Uterus (tissue), 2 donors: ENCODE measurements around the gene CD86.

ENCODE experiments used
- CTCF ChIP-seq, 4 experiments: fragments of 200-600 bp in 2 of 4; fragments of 450-650 bp in 2 of 4; sonication (generic) in 2 of 4; IDR thresholded peaks; one replicate each; pipeline ENCODE4 v1.5.1; 2016 to 2019; ENCODE audit warnings: antibody characterized with exemption in 4 of 4, mild to moderate bottlenecking in 2 of 4, moderate library complexity in 1 of 4
- POLR2A ChIP-seq, 2 donors: fragments of 450-650 bp; IDR thresholded peaks; one replicate each; pipeline ENCODE4 v1.6.1; 2016; ENCODE audit warnings: antibody characterized with exemption in 2 of 2, mild to moderate bottlenecking in 1 of 2, moderate library complexity in 1 of 2

DNA sequence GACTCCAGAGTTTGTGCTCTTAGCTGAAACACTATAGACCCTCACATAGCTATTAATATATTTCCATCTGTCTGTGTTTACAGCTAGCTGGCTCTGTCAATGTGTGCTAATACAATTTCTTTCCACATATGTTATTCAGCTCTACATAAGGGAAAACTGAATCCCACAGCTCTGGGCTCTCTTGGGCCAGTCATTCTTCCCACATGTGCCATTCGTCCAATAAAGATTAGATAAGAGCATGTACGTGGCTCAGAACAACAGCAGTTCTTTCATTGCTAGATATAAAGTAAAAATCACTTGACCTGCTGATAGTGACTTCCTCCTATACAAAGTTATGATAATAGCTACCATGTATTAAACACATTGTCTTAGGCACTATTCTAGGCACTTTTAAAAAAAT, 30.4 kb upstream of the CD86 start:
- TF ChIP-seq POLR2A (IDR thresholded peaks at IDR 0.05) (no peak), CTCF (IDR thresholded peaks at IDR 0.05) (no peak)
